ENCODE data around the gene KCNJ11.

KCNJ11 gene

GRCh38 chr11:17408026-17408425, 19.6 kb upstream of the KCNJ11 start:
- no peak for FAIRE-seq

GRCh38 chr11:17407575-17407974, 19.1 kb upstream of the KCNJ11 start:
- no peak for FAIRE-seq

GRCh38 chr11:17406818-17407149, 18.3 kb upstream of the KCNJ11 start:
- FAIRE-seq: no peak

GRCh38 chr11:17406082-17406817, 17.8 kb upstream of the KCNJ11 start:
- no peak for FAIRE-seq

GRCh38 chr11:17405232-17406005, 17.0 kb upstream of the KCNJ11 start:
- no peak for FAIRE-seq

- FAIRE-seq: no peak
These were observed 15.7 kb upstream of the KCNJ11 start for GRCh38 chr11:17403980-17404759.

- FAIRE-seq: no peak
These were observed 14.0 kb upstream of the KCNJ11 start for GRCh38 chr11:17402486-17402885.

- FAIRE-seq: no peak
These were observed 13.4 kb upstream of the KCNJ11 start for GRCh38 chr11:17401841-17402240.

GRCh38 chr11:17401316-17401715, 12.9 kb upstream of the KCNJ11 start:
- FAIRE-seq: no peak

GRCh38 chr11:17400048-17400775, 11.8 kb upstream of the KCNJ11 start:
- no peak for FAIRE-seq

- no peak for FAIRE-seq
These were observed 10.8 kb upstream of the KCNJ11 start for GRCh38 chr11:17399236-17399635.

GRCh38 chr11:17397311-17398002, 9.0 kb upstream of the KCNJ11 start:
- FAIRE-seq: no peak

- FAIRE-seq: no peak
These were observed 8.3 kb upstream of the KCNJ11 start for GRCh38 chr11:17396598-17397310.

GRCh38 chr11:17395978-17396377, 7.5 kb upstream of the KCNJ11 start:
- no peak for FAIRE-seq

GRCh38 chr11:17395554-17395961, 7.1 kb upstream of the KCNJ11 start:
- no peak for FAIRE-seq

- FAIRE-seq: no peak
These were observed 6.4 kb upstream of the KCNJ11 start for GRCh38 chr11:17394743-17395390.

GRCh38 chr11:17393472-17393871, 5.0 kb upstream of the KCNJ11 start:
- FAIRE-seq: no peak

GRCh38 chr11:17392872-17393271, 4.4 kb upstream of the KCNJ11 start:
- no peak for FAIRE-seq

- no peak for FAIRE-seq
These were observed 3.3 kb upstream of the KCNJ11 start for GRCh38 chr11:17391493-17392355.

Measured in TTC549 (cell line).